Measurements from ENCODE around the gene ATP2B3. TPM values are rescaled to one million over a fixed set of nuclear protein-coding genes. Genes with fewer than 3 reads are reported as not detected.

The ATP2B3 gene
- polyA plus RNA-seq, 1 donor (not counting 4 experiments of a cell fraction or from before 2014, with no cell fraction given), result not detected

DNA sequence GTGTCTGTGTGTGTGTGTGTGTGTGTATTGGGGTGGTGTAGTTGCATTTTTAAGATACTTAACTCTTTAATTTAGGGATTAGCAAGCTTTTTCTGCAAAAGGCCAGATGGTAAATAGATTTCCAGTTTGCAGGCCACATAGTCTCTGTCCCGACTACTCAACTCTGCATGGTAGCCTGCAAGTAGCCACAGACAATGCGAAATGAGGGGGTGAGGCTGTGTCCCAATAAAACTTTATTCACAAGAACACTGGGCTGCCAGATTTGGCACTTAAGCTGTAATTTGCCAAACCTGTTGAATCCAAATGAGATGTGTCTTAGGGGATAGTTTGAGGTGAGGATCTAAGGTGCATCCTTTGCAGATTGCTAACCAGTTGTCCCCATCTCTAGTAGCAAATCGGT lies 6.8 kb downstream of the ATP2B3 start:
- Histone ChIP-seq H3K27ac (ENCODE audit: control insufficient read depth, insufficient read depth, low read length) (no peak overlapping the region), H3K4me1 (ENCODE audit: control insufficient read depth, extremely low read depth, insufficient read depth, low read length) (peaks cover 8% of the 10 kb centered on the region), H3K9me3 (ENCODE audit: control insufficient read depth, low read depth, low read length) (peaks cover 2% of the 10 kb centered on the region), H3K79me2 (ENCODE audit: control insufficient read depth, insufficient read depth, low read length) (no peaks in the 10 kb centered on the region), H4K20me1 (ENCODE audit: control insufficient read depth, extremely low read depth, insufficient read depth, low read length) (no peaks in the 10 kb centered on the region), H3K4me3 (ENCODE audit: control insufficient read depth in 2 of 3, extremely low read depth in 1 of 3, insufficient read depth in 2 of 3, low read depth in 1 of 3, low read length in 3 of 3) (no peak overlapping the region), H3K9me1 (ENCODE audit: control insufficient read depth, extremely low read depth, insufficient read depth, low read length) (no peaks in the 10 kb centered on the region), H3K9ac (ENCODE audit: control insufficient read depth, extremely low read depth, insufficient read depth, low read length) (no peak overlapping the region), H2AFZ (ENCODE audit: control insufficient read depth, low read length) (no peak overlapping the region), H3K36me3 (ENCODE audit: control insufficient read depth in 2 of 2, extremely low read depth in 1 of 2, insufficient read depth in 2 of 2, low read length in 2 of 2) (no peaks in the 10 kb centered on the region), H3K27me3 (ENCODE audit: control insufficient read depth, extremely low read depth, insufficient read depth, low read length) (peaks cover 3% of the 10 kb centered on the region), H3K4me2 (ENCODE audit: control insufficient read depth, extremely low read depth, insufficient read depth, low read depth, low read length) (no peak overlapping the region)
- FAIRE-seq (no peak), DNase-seq (ENCODE audit: low read depth, low spot score) (no peak)
- TF ChIP-seq, protein P1, sequence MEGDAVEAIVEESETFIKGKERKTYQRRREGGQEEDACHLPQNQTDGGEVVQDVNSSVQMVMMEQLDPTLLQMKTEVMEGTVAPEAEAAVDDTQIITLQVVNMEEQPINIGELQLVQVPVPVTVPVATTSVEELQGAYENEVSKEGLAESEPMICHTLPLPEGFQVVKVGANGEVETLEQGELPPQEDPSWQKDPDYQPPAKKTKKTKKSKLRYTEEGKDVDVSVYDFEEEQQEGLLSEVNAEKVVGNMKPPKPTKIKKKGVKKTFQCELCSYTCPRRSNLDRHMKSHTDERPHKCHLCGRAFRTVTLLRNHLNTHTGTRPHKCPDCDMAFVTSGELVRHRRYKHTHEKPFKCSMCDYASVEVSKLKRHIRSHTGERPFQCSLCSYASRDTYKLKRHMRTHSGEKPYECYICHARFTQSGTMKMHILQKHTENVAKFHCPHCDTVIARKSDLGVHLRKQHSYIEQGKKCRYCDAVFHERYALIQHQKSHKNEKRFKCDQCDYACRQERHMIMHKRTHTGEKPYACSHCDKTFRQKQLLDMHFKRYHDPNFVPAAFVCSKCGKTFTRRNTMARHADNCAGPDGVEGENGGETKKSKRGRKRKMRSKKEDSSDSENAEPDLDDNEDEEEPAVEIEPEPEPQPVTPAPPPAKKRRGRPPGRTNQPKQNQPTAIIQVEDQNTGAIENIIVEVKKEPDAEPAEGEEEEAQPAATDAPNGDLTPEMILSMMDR (optimal IDR thresholded peaks at IDR 0.05 in 1 of 3, IDR thresholded peaks at IDR 0.05 in 1 of 3, conservative IDR thresholded peaks at IDR 0.05 in 1 of 3; ENCODE audit: extremely low read depth in 1 of 3, insufficient read depth in 2 of 3, low read length in 3 of 3), result no peak
- TF ChIP-seq EZH2 (IDR thresholded peaks at IDR 0.05; ENCODE audit: low read length), result no peak
- dilution Hi-C loops (cut with MboI; ENCODE audit: extremely low pct_ligation_motif_present, low sequenced_read_pairs), result no loop called here

DNA sequence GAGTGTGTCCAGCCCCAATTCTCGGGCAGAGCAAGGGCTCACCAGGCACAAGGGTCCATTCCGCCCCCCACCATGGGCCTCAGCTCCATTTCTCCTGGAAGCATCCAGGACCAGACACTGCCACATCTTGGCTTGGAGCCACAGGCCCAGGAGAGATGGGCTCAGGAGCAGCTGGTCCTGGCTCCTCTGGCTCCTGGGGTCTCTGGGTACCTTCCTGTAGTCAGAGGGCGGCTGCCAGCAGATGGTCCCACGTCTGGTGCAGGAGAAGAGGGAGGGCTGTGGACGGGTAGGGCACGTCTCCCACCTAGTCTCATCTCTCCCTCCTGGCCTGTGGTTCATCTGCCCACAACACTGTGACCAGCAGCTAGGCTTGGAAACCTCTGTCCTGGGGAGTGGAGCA lies 8.0 kb downstream of the ATP2B3 start:
- no peak overlapping the region for H2AFZ ChIP-seq (ENCODE audit: control insufficient read depth, low read length)
- H3K4me2 ChIP-seq (ENCODE audit: control insufficient read depth, extremely low read depth, insufficient read depth, low read depth, low read length), result no peak overlapping the region
- no peaks in the 10 kb centered on the region for H3K79me2 ChIP-seq (ENCODE audit: control insufficient read depth, insufficient read depth, low read length)
- no peak for DNase-seq (ENCODE audit: low read depth, low spot score)
- dilution Hi-C loops (cut with MboI; ENCODE audit: extremely low pct_ligation_motif_present, low sequenced_read_pairs), result no loop called here
- no peak for TF ChIP-seq EZH2 (IDR thresholded peaks at IDR 0.05; ENCODE audit: low read length)
- TF ChIP-seq, protein P1 (optimal IDR thresholded peaks at IDR 0.05 in 1 of 3, IDR thresholded peaks at IDR 0.05 in 1 of 3, conservative IDR thresholded peaks at IDR 0.05 in 1 of 3; ENCODE audit: extremely low read depth in 1 of 3, insufficient read depth in 2 of 3, low read length in 3 of 3), result no peak
- no peaks in the 10 kb centered on the region for H4K20me1 ChIP-seq (ENCODE audit: control insufficient read depth, extremely low read depth, insufficient read depth, low read length)
- no peaks in the 10 kb centered on the region for H3K36me3 ChIP-seq (ENCODE audit: control insufficient read depth in 2 of 2, extremely low read depth in 1 of 2, insufficient read depth in 2 of 2, low read length in 2 of 2)
- no peak for FAIRE-seq
- no peak overlapping the region for H3K9ac ChIP-seq (ENCODE audit: control insufficient read depth, extremely low read depth, insufficient read depth, low read length)
- peaks cover 5% of the 10 kb centered on the region for H3K4me1 ChIP-seq (ENCODE audit: control insufficient read depth, extremely low read depth, insufficient read depth, low read length)
- no peak overlapping the region for H3K4me3 ChIP-seq (ENCODE audit: control insufficient read depth in 2 of 3, extremely low read depth in 1 of 3, insufficient read depth in 2 of 3, low read depth in 1 of 3, low read length in 3 of 3)
- no peaks in the 10 kb centered on the region for H3K9me1 ChIP-seq (ENCODE audit: control insufficient read depth, extremely low read depth, insufficient read depth, low read length)
- peaks cover 2% of the 10 kb centered on the region for H3K9me3 ChIP-seq (ENCODE audit: control insufficient read depth, low read depth, low read length)
- no peak overlapping the region for H3K27ac ChIP-seq (ENCODE audit: control insufficient read depth, insufficient read depth, low read length)
- H3K27me3 ChIP-seq (ENCODE audit: control insufficient read depth, extremely low read depth, insufficient read depth, low read length), result peaks cover 5% of the 10 kb centered on the region

Measured in keratinocyte (primary cell).